Measurements from ENCODE around the gene SVIL. TPM values are rescaled to one million over a fixed set of nuclear protein-coding genes. Genes with fewer than 3 reads are reported as not detected.

SVIL gene
- total and polyA plus RNA-seq, 7 donors, result 8.3 to 1,443 (median 637) TPM

DNA sequence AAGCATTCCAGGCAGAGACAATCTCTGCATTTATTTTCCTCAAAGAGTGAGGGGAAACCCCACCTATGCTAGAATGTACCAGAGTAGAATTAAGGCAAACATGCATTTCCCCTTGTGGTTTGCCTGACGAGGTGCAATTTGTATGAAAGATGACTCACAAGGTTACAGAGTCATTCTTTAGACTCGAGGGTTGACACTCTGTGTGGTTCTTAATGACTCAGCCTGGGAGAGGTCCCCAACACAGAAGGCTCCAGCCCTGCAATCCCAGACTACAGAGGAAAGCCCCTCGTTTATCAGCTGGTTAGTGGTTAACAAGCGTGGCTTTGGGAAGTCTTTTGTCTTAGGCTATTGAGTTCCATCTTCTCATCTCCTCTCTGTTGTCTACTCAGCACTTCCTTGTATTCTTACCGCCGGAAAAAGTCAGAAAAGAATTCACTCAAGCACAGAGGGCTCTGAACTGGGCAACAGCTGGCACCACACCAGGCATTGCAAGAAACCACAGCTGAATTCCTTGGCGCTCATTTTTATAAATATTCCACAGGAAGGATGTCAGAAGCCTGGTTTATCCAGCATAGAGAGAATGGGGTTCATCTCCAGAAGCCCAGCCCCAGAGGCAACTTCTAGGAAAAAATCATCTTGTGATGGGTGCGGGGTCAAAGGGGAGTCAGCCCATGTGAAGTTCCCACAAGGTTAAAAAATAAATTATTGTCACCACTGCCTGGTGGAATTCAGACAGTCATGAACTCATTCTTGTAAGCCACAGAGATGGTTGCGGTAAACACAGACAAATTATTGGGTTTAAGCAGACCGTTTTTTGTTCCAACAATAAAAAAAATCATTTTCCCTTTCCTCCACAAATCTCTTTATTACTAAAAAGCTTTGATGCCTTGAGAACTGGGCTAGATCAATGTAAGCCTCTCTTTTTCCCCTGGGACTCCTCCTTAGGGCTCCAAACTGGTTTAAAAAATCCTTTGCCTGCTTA, 24.5 kb upstream of the SVIL start:
- H3K27ac ChIP-seq, result peak overlapping the region; percentile 55 to 87 (median 76)
- WGBS, 2 donors, result 27 to 47% methylated on average over 10 of the region's 10 CpGs
- intact Hi-C loops (cut with DNase I), result no loop called here
- peaks cover 0 to 2% (median 0%) of the 10 kb centered on the region in 4 donors for H3K9me3 ChIP-seq
- H3K4me3 ChIP-seq, result no peak overlapping the region
- H3K4me1 ChIP-seq, result peaks cover 0 to 96% (median 77%) of the 10 kb centered on the region in 4 donors
- TF ChIP-seq, protein P1, sequence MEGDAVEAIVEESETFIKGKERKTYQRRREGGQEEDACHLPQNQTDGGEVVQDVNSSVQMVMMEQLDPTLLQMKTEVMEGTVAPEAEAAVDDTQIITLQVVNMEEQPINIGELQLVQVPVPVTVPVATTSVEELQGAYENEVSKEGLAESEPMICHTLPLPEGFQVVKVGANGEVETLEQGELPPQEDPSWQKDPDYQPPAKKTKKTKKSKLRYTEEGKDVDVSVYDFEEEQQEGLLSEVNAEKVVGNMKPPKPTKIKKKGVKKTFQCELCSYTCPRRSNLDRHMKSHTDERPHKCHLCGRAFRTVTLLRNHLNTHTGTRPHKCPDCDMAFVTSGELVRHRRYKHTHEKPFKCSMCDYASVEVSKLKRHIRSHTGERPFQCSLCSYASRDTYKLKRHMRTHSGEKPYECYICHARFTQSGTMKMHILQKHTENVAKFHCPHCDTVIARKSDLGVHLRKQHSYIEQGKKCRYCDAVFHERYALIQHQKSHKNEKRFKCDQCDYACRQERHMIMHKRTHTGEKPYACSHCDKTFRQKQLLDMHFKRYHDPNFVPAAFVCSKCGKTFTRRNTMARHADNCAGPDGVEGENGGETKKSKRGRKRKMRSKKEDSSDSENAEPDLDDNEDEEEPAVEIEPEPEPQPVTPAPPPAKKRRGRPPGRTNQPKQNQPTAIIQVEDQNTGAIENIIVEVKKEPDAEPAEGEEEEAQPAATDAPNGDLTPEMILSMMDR (IDR thresholded peaks at IDR 0.05), result peak in 1 of 4 experiments; percentile 46
- TF ChIP-seq POLR2A (IDR thresholded peaks at IDR 0.05), result no peak
- peak; percentile 3 to 72 (median 30) for TF ChIP-seq POLR2AphosphoS5 (IDR thresholded peaks at IDR 0.05)
- peak in 1 of 4 donors; percentile 10 for TF ChIP-seq EP300 (IDR thresholded peaks at IDR 0.05)
- peak; percentile 83 for DNase-seq
- H3K36me3 ChIP-seq, result peaks cover 12 to 55% (median 22%) of the 10 kb centered on the region in 4 donors
- H3K27me3 ChIP-seq, result no peaks in the 10 kb centered on the region

DNA sequence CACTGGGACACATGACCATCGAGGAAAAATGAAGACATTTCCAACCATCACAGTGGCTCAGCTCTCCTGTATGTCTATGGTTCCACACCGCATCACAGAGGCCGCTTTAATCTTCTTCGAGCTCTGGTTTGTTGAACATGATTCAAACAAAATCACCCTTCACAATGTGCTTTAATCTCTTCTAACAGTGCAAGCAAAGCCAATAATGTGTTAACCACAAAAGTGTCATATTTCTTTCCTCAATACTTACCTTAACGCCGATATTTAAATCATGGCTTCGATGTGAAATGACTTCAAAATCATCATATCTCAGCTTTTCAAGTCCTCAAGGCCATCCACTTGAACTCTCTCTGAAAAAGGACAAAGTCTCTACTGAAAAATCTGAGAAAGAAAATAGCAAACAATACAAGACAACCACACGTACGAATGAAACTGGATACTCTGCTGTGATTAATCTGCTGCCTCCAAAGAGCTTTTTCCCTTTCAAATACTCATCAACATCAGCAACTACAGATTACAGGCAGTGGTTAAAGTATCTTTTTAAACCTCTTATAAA, 23.0 kb upstream of the SVIL start:
- Histone ChIP-seq H3K36me3 (peaks cover 12 to 51% (median 22%) of the 10 kb centered on the region in 4 donors), H3K27ac (peak overlapping the region in 3 of 4 donors; percentile 76 to 87 (median 76)), H3K4me3 (no peak overlapping the region), H3K9me3 (peaks cover 0 to 2% (median 0%) of the 10 kb centered on the region in 4 donors), H3K27me3 (no peaks in the 10 kb centered on the region), H3K4me1 (peaks cover 0 to 81% (median 62%) of the 10 kb centered on the region in 4 donors)
- 84 to 94% methylated on average over 9 of the region's 9 CpGs for WGBS, 2 donors
- TF ChIP-seq, protein P1 (IDR thresholded peaks at IDR 0.05), result no peak
- TF ChIP-seq POLR2A (IDR thresholded peaks at IDR 0.05) (no peak), POLR2AphosphoS5 (IDR thresholded peaks at IDR 0.05) (no peak), EP300 (IDR thresholded peaks at IDR 0.05) (no peak)
- intact Hi-C loops (cut with DNase I), result no loop called here
- DNase-seq, result no peak

GRCh38 chr10:29656451-29656992, 21.8 kb upstream of the SVIL start:
- intact Hi-C loops (cut with DNase I), result no loop called here
- Histone ChIP-seq H3K27me3 (no peaks in the 10 kb centered on the region), H3K9me3 (peaks cover 0 to 2% (median 0%) of the 10 kb centered on the region in 4 donors), H3K36me3 (peaks cover 12 to 56% (median 22%) of the 10 kb centered on the region in 4 donors), H3K27ac (peak overlapping the region in 2 of 4 donors; percentile 76 to 87), H3K4me1 (peaks cover 0 to 80% (median 53%) of the 10 kb centered on the region in 4 donors), H3K4me3 (no peak overlapping the region)
- DNase-seq, result no peak
- 89% methylated on average over 2 of the region's 2 CpGs for WGBS, 2 donors
- TF ChIP-seq POLR2A (IDR thresholded peaks at IDR 0.05) (no peak), EP300 (IDR thresholded peaks at IDR 0.05) (no peak), POLR2AphosphoS5 (IDR thresholded peaks at IDR 0.05) (no peak)
- TF ChIP-seq, protein P1 (IDR thresholded peaks at IDR 0.05), result no peak

- no peak for DNase-seq
- WGBS, 2 donors, result 93 to 96% methylated on average over 2 of the region's 2 CpGs
- Histone ChIP-seq H3K9me3 (peaks cover 0 to 2% (median 0%) of the 10 kb centered on the region in 4 donors), H3K27ac (peak overlapping the region in 3 of 4 donors; percentile 25 to 90 (median 90)), H3K4me1 (peaks cover 0 to 80% (median 55%) of the 10 kb centered on the region in 4 donors), H3K4me3 (no peak overlapping the region), H3K36me3 (peaks cover 3 to 55% (median 16%) of the 10 kb centered on the region in 4 donors), H3K27me3 (no peaks in the 10 kb centered on the region)
- intact Hi-C loops (cut with DNase I), result no loop called here
- TF ChIP-seq POLR2AphosphoS5 (IDR thresholded peaks at IDR 0.05) (peak in 1 of 4 donors; percentile 23), POLR2A (IDR thresholded peaks at IDR 0.05) (no peak)
Observed at GRCh38 chr10:29652192-29652591, 17.4 kb upstream of the SVIL start.
